ENCODE data around the gene CSKMT.

- no peak for TF ChIP-seq CTCF (conservative IDR thresholded peaks at IDR 0.05)
- no peak for TF ChIP-seq EZH2 (IDR thresholded peaks at IDR 0.05; ENCODE audit: low read depth)
These were observed 32.6 kb upstream of the CSKMT start for GRCh38 chr11:62632492-62632891.
